Measurements from ENCODE around the gene TSPAN14. TPM values are rescaled to one million over a fixed set of nuclear protein-coding genes. Genes with fewer than 3 reads are reported as not detected.
A peak's percentile ranks its signal among the peaks of the same experiment; 100 is the strongest.
"Not testable (repeated sequence)": the region's sequence is repeated elsewhere in the genome, so short reads cannot be mapped to it uniquely, and the experiment has no call there.

TSPAN14 gene
- total RNA-seq, 1 donor from 2014 or later, result 75.4 TPM

DNA sequence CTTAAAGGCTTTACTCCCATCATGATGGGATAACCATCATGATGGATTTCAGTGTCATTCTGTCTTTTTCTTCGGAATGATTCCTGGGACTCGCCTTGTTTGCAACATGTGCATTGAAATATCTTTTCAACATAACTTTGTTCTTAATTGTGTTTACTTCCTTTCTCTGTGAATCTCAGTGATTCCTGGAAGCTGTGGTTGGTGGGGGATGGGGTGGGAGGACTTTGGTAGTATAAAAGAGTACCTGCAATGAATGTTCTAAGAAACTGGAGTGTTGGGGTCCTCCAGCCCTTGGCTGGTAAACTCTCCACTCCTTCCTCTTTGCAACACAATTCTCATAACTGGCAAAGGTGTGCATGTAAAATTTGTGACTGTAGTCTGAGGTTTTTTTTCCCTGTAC, 72.1 kb downstream of the TSPAN14 start:
- H3K27ac Mint-ChIP-seq, result peak overlapping the region; percentile 80
- no peaks in the 10 kb centered on the region for H3K9me3 Mint-ChIP-seq
- H3K4me3 Mint-ChIP-seq, result peak overlapping the region; percentile 22
- intact Hi-C loops (cut with micrococcal nuclease), result no loop called here
- DNase-seq (ENCODE audit: low spot score), result no peak
- H3K4me1 Mint-ChIP-seq (ENCODE audit: low read depth), result peaks cover 78% of the 10 kb centered on the region
- H3K27me3 Mint-ChIP-seq (ENCODE audit: insufficient read depth), result no peaks in the 10 kb centered on the region
- H3K36me3 Mint-ChIP-seq (ENCODE audit: low read depth), result peaks cover 14% of the 10 kb centered on the region

DNA sequence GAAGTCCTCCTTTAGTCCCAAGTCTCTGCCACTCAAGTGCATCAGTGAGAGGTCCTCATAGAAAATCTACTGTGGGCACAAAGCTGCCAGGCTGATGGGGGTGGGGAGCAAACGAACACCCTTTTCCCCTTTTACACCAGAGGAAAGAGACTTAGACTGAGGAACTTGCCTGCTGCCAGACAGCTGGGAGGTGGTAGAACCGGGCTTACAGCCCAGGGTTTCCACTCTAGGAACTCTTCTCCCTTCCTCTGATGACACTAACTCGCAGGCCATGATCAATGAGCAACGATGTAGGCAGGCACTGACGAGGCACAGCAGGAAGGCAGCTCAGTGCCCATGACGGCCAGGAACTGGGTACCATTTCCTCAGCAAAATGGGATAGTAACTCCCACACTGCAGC, 72.6 kb downstream of the TSPAN14 start:
- peaks cover 14% of the 10 kb centered on the region for H3K36me3 Mint-ChIP-seq (ENCODE audit: low read depth)
- H3K9me3 Mint-ChIP-seq, result no peaks in the 10 kb centered on the region
- peaks cover 83% of the 10 kb centered on the region for H3K4me1 Mint-ChIP-seq (ENCODE audit: low read depth)
- intact Hi-C loops (cut with micrococcal nuclease), result no loop called here
- H3K27ac Mint-ChIP-seq, result peak overlapping the region; percentile 80
- no peaks in the 10 kb centered on the region for H3K27me3 Mint-ChIP-seq (ENCODE audit: insufficient read depth)
- DNase-seq (ENCODE audit: low spot score), result no peak
- H3K4me3 Mint-ChIP-seq, result peak overlapping the region; percentile 33

DNA sequence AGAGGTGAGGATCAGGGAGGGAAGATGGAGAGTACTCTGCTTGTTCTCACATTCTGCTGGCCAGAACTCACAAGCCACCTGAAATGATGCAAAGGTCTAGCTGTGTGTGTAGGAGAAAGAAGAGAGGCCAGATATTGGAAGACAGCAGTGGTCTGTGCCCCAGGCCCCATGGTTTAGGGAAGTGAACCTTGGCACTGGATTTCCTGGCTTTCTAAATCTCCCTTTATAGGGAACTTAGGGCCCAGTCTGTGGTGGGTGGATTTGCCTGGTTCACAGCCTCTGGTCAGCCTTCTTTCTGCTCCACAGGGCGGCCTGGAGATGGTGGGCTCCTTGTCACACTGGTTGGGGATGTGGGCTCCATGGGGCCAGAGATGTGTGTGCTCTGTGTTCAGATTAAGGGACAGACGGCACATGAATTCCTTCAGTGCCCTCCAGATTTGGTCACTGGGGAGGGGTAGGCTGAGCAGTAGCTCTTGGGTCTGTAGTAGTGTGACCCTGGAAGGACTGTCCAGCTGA, 74.1 kb downstream of the TSPAN14 start:
- no peaks in the 10 kb centered on the region for H3K27me3 Mint-ChIP-seq (ENCODE audit: insufficient read depth)
- H3K4me3 Mint-ChIP-seq, result peak overlapping the region; percentile 12
- H3K27ac Mint-ChIP-seq, result peak overlapping the region; percentile 92
- H3K4me1 Mint-ChIP-seq (ENCODE audit: low read depth), result peaks cover 90% of the 10 kb centered on the region
- H3K9me3 Mint-ChIP-seq, result no peaks in the 10 kb centered on the region
- DNase-seq (ENCODE audit: low spot score), result no peak
- intact Hi-C loops (cut with micrococcal nuclease), result no loop called here
- H3K36me3 Mint-ChIP-seq (ENCODE audit: low read depth), result peaks cover 15% of the 10 kb centered on the region

DNA sequence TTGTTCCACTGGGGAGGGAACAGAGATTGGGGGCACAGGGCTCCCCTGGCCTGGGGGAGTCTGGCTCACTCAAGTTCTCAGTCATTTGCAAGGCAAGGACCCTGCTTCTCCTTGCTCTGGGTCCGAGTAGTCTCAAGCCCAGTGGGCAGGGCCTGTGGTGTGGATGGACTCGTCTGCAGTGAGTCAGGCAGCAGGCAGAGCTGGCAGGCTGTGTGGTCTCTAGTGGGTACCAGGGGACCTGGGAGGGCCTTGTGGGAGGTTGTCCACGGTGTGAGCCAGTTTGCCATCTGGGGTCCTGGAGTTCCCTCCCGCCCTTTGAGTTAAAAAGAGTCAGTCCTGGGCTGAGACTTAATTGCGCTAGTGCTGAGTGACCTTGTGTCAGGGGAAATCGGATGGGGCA, 74.8 kb downstream of the TSPAN14 start:
- Mint-ChIP-seq H3K27me3 (ENCODE audit: insufficient read depth) (no peaks in the 10 kb centered on the region), H3K4me1 (ENCODE audit: low read depth) (peaks cover 86% of the 10 kb centered on the region), H3K27ac (peak overlapping the region; percentile 92), H3K9me3 (no peaks in the 10 kb centered on the region), H3K36me3 (ENCODE audit: low read depth) (peaks cover 15% of the 10 kb centered on the region), H3K4me3 (peak overlapping the region; percentile 72)
- intact Hi-C loops (cut with micrococcal nuclease), result no loop called here
- DNase-seq (ENCODE audit: low spot score), result no peak

DNA sequence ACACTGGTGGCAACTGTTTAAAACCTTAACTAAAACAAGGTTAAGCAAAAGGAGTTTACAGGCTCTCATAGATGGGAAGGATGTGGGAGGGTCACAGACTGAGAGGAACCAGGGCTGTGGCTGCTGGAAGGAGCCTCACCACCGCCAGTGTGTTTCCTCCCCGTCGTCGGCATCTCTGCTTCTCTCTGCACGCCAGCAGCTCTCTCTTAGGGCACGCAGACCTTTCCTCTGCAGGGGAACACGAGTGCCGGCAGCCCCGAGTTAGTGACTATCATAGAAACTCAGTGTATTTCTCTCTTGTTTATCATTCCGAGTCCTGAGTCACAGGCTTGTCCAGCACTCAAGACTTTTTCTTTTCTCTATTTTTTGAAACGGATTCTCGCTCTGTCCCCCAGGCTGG, 75.5 kb downstream of the TSPAN14 start:
- intact Hi-C loops (cut with micrococcal nuclease), result loop anchor here (1.0 to 10.0 kb wide), 4 partner anchors 18 to 325 kb away; partner anchors contain the start of gene ANXA11

DNA sequence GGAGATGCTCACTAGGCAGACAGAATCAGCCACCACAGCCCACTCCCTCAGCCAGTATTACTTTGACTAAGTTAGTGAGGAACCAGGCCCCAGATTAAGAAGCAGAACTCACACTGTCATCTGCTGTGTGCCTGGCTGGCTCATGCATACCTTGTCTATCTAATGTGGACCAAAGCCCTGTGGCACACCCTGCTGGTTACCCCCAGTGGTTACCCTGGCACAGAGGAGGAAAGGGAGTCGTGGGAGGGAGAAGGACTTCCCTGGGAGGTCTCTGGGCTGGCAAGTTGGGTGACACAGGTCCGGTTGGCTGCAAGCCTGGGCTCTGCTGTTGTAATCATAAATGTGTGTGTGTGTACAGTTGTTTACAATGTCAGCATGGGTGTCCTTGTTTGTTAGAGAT, 76.1 kb downstream of the TSPAN14 start:
- intact Hi-C loops (cut with micrococcal nuclease), result loop anchor here (1.0 to 10.0 kb wide), 4 partner anchors 19 to 325 kb away; partner anchors contain the start of gene ANXA11
- H3K9me3 Mint-ChIP-seq, result no peaks in the 10 kb centered on the region
- H3K4me1 Mint-ChIP-seq (ENCODE audit: low read depth), result peaks cover 73% of the 10 kb centered on the region
- peak; percentile 29 for DNase-seq (ENCODE audit: low spot score)
- H3K36me3 Mint-ChIP-seq (ENCODE audit: low read depth), result peaks cover 15% of the 10 kb centered on the region
- no peaks in the 10 kb centered on the region for H3K27me3 Mint-ChIP-seq (ENCODE audit: insufficient read depth)
- H3K27ac Mint-ChIP-seq, result peak overlapping the region; percentile 92
- H3K4me3 Mint-ChIP-seq, result peak overlapping the region; percentile 72

More for the DNA sequence above, 75.5 kb downstream of the TSPAN14 start:
- peak overlapping the region; percentile 72 for H3K4me3 Mint-ChIP-seq
- H3K4me1 Mint-ChIP-seq (ENCODE audit: low read depth), result peaks cover 79% of the 10 kb centered on the region
- peaks cover 15% of the 10 kb centered on the region for H3K36me3 Mint-ChIP-seq (ENCODE audit: low read depth)
- peak; percentile 57 for DNase-seq (ENCODE audit: low spot score)
- no peaks in the 10 kb centered on the region for H3K27me3 Mint-ChIP-seq (ENCODE audit: insufficient read depth)
- H3K27ac Mint-ChIP-seq, result peak overlapping the region; percentile 92
- H3K9me3 Mint-ChIP-seq, result no peaks in the 10 kb centered on the region

DNA sequence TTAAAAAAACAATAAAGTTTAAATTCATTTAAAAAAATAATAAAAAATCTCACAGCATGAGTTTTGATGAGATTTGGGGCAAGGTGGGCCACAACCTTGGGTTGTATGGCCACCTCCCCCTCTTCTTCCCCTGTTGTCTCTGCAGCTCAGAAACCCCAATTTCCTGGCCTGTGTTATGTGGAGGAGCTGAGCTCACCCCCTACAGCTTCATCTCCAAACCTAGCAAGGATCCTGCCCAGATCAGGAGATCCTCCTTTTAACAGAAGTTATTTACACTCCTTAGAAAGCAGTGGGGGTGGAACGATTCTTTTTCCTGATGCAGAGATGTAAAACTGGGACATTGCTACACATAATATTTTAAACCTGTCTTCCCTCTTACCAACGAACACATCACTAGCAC, 76.7 kb downstream of the TSPAN14 start:
- DNase-seq (ENCODE audit: low spot score), result no peak
- Mint-ChIP-seq H3K4me3 (peak overlapping the region; percentile 74), H3K27me3 (ENCODE audit: insufficient read depth) (no peaks in the 10 kb centered on the region), H3K36me3 (ENCODE audit: low read depth) (peaks cover 18% of the 10 kb centered on the region), H3K9me3 (no peaks in the 10 kb centered on the region), H3K27ac (peak overlapping the region; percentile 83), H3K4me1 (ENCODE audit: low read depth) (peaks cover 72% of the 10 kb centered on the region)
- intact Hi-C loops (cut with micrococcal nuclease), result loop anchor here (1.0 to 10.0 kb wide), 4 partner anchors 20 to 326 kb away; partner anchors contain the start of gene ANXA11

DNA sequence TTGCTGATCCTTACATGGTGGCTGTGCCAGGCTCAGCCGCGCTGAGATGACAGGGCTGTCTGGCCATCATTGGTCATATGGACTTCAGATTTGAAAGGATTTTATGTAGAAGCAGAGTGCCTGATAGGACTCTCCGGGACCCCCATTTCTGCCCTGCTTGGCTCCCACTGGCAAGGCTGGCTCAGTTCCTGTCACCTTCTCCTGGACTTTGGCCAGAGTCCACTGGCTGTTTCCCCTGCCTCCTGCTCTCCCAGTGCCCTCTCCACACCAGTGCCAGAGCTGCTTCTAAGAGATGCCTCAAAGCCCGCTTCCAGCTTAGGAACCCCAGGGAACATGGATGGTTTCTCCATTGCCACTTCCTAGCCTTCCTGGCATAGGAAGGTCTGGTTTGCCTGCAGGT, 78.5 kb downstream of the TSPAN14 start:
- no peaks in the 10 kb centered on the region for H3K9me3 Mint-ChIP-seq
- DNase-seq (ENCODE audit: low spot score), result no peak
- H3K27ac Mint-ChIP-seq, result no peak overlapping the region
- H3K4me1 Mint-ChIP-seq (ENCODE audit: low read depth), result peaks cover 71% of the 10 kb centered on the region
- H3K27me3 Mint-ChIP-seq (ENCODE audit: insufficient read depth), result no peaks in the 10 kb centered on the region
- peak overlapping the region; percentile 74 for H3K4me3 Mint-ChIP-seq
- H3K36me3 Mint-ChIP-seq (ENCODE audit: low read depth), result peaks cover 17% of the 10 kb centered on the region
- intact Hi-C loops (cut with micrococcal nuclease), result loop anchor here (10.0 kb wide), 1 partner anchor 328 kb away; the partner anchor contains the start of gene ANXA11

DNA sequence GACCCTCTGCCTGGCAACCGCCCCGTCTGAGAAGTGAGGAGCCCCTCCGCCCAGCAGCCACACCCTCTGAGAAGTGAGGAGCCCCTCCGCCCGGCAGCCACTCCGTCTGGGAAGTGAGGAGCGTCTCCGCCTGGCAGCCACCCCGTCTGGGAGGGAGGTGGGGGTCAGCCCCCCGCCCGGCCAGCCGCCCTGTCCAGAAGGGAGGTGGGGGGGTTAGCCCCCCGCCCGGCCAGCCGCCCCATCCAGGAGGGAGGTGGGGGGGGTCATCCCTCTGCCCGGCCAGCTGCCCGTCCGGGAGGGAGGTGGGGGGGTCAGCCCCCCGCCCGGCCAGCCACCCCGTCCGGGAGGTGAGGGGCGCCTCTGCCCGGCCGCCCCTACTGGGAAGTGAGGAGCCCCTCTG, 79.9 kb downstream of the TSPAN14 start:
- not testable (repeated sequence) for H3K27me3 Mint-ChIP-seq (ENCODE audit: insufficient read depth); DNase-seq (ENCODE audit: low spot score); H3K9me3 Mint-ChIP-seq; H3K36me3 Mint-ChIP-seq (ENCODE audit: low read depth); H3K4me3 Mint-ChIP-seq; H3K27ac Mint-ChIP-seq
- intact Hi-C loops (cut with micrococcal nuclease), result loop anchor here (10.0 kb wide), 1 partner anchor 329 kb away; the partner anchor contains the start of gene ANXA11
- peaks cover 57% of the 10 kb centered on the region for H3K4me1 Mint-ChIP-seq (ENCODE audit: low read depth)

DNA sequence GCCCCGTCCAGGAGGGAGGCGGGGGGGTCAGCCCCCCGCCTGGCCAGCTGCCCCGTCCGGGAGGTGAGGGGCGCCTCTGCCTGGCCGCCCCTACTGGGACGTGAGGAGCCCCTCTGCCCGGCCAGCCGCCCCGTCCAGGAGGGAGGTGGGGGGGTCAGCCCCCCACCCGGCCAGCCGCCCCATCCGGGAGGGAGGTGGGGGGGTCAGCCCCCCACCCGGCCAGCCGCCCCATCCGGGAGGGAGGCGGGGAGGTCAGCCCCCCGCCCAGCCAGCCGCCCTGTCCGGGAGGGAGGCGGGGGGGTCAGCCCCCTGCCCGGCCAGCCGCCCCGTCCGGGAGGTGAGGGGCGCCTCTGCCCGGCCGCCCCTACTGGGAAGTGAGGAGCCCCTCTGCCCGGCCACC, 80.5 kb downstream of the TSPAN14 start:
- peaks cover 56% of the 10 kb centered on the region for H3K4me1 Mint-ChIP-seq (ENCODE audit: low read depth)
- H3K27me3 Mint-ChIP-seq (ENCODE audit: insufficient read depth); H3K9me3 Mint-ChIP-seq; H3K27ac Mint-ChIP-seq; H3K36me3 Mint-ChIP-seq (ENCODE audit: low read depth); DNase-seq (ENCODE audit: low spot score); H3K4me3 Mint-ChIP-seq: not testable (repeated sequence)
- intact Hi-C loops (cut with micrococcal nuclease), result loop anchor here (10.0 kb wide), 1 partner anchor 330 kb away; the partner anchor contains the start of gene ANXA11

DNA sequence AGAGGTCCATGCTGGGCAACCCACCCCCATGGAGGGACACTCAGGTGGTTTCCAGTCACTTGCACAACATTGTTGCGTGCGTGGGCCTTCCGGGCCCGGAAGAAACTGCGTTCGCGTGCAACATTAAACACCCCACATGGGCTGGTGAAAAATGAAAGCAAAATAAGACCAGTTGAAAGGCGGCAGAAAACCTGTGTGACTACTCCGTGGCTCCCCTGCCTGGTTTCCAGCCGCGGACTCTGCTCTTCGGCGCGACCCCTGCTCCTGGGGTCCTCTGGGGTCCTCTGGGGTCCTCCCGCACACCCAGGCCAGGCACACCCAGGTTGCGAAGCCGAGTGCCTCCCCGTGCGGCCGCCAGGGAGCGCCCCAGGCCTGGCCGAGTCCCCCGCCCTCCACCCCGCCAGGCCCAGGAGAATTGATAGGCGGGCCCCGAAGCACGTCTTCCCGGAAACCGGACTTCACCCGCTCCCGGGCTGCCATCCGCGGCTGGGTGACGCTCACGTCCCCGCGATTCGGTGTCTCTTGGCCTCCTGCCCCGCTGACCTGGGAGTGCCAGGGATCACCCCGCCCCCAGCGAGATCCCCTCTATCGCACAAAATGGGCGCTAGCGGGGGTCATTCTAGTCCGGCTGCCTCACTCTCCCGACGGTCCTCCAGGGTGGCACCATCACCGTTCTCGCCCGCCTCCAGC, 81.7 kb downstream of the TSPAN14 start:
- H3K36me3 Mint-ChIP-seq (ENCODE audit: low read depth), result peaks cover 7% of the 10 kb centered on the region
- DNase-seq (ENCODE audit: low spot score), result peak; percentile 71
- H3K27ac Mint-ChIP-seq, result peak overlapping the region; percentile 100
- intact Hi-C loops (cut with micrococcal nuclease), result loop anchor here (1.0 to 10.0 kb wide), 2 partner anchors 25 to 331 kb away; partner anchors contain the start of gene ANXA11
- H3K27me3 Mint-ChIP-seq (ENCODE audit: insufficient read depth), result no peaks in the 10 kb centered on the region
- peak overlapping the region; percentile 95 for H3K4me3 Mint-ChIP-seq
- H3K9me3 Mint-ChIP-seq, result no peaks in the 10 kb centered on the region
- H3K4me1 Mint-ChIP-seq (ENCODE audit: low read depth), result peaks cover 49% of the 10 kb centered on the region

DNA sequence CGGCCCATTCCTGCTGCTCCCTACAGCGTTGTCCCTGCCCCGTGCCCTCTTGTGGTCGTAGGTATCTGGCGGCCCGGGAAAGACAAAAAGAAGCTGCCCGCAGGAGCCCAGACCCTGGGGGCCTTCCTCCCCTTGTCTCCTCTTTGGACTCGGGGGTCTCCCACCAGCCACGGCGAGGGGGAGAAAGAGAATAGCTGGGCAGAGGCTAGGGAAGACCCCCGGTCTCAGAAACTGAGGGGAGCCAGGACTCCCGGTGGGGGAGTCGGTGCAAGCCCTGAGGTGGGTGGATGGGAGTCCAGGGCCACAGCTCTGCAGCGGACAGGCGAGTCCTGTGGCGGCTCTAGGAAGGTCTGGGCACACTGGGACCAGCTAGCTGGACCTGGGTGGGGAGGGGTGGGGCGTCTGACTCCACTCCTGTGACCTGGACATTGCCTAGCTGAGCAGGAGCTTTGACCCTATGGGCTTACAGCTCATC, 82.3 kb downstream of the TSPAN14 start:
- H3K36me3 Mint-ChIP-seq (ENCODE audit: low read depth), result peaks cover 7% of the 10 kb centered on the region
- peaks cover 49% of the 10 kb centered on the region for H3K4me1 Mint-ChIP-seq (ENCODE audit: low read depth)
- intact Hi-C loops (cut with micrococcal nuclease), result loop anchor here (1.0 to 10.0 kb wide), 2 partner anchors 25 to 332 kb away; partner anchors contain the start of gene ANXA11
- peak overlapping the region; percentile 100 for H3K27ac Mint-ChIP-seq
- H3K9me3 Mint-ChIP-seq, result no peaks in the 10 kb centered on the region
- H3K27me3 Mint-ChIP-seq (ENCODE audit: insufficient read depth), result no peaks in the 10 kb centered on the region
- H3K4me3 Mint-ChIP-seq, result peak overlapping the region; percentile 95
- DNase-seq (ENCODE audit: low spot score), result no peak
